Panc1 (cell line): ENCODE measurements around the gene FRMPD2.

Source experiments
- POLR2AphosphoS5 ChIP-seq: IDR thresholded peaks from 2 replicates; pipeline ENCODE4 v1.6.1; 2012; ENCODE audit warnings: mild to moderate bottlenecking, low read depth, low read length, moderate library complexity
- SIN3A ChIP-seq: IDR thresholded peaks from 2 replicates; pipeline ENCODE4 v1.6.1; 2012; ENCODE audit warnings: low read depth, mild to moderate bottlenecking, low read length, moderate library complexity, borderline replicate concordance; ENCODE audit not compliant: insufficient read depth
- TCF7L2 ChIP-seq: IDR thresholded peaks from 2 replicates; pipeline ENCODE4 v1.6.1; 2011; ENCODE audit warnings: mild to moderate bottlenecking, low read depth, low read length, inconsistent platforms
- TF ChIP-seq, protein P1 (sequence below): fragments of 450-650 bp; IDR thresholded peaks from 2 replicates; pipeline ENCODE4 v1.5.1; 2017; ENCODE audit warnings: mild to moderate bottlenecking
- TF ChIP-seq, protein P2 (sequence below), 2 experiments: IDR thresholded peaks; 2 replicates each; pipeline ENCODE4 v1.6.1; 2011 to 2012; ENCODE audit warnings: low read depth in 2 of 2, control low read depth in 1 of 2, low read length in 1 of 2, mild to moderate bottlenecking in 1 of 2, moderate library complexity in 1 of 2; ENCODE audit not compliant: insufficient read depth in 1 of 2

DNA sequence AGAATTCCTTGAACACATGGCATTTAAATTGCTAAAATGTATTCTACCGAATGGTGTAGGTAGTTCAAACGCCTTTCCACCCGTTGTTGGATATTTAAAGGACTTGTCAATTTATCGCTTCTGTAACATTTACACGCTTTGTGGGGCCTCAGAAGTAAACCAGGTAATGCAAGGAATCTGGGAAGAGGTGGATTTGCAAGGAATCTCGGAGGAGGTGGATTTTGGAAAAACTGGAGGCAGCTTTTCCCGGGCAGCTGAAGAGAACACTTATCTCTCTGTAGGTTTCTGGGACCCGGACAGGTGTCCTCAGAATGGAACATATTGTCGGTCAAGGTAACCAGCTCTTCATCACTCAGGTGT is 31.4 kb upstream of the FRMPD2 start:
- TF ChIP-seq, protein P1, sequence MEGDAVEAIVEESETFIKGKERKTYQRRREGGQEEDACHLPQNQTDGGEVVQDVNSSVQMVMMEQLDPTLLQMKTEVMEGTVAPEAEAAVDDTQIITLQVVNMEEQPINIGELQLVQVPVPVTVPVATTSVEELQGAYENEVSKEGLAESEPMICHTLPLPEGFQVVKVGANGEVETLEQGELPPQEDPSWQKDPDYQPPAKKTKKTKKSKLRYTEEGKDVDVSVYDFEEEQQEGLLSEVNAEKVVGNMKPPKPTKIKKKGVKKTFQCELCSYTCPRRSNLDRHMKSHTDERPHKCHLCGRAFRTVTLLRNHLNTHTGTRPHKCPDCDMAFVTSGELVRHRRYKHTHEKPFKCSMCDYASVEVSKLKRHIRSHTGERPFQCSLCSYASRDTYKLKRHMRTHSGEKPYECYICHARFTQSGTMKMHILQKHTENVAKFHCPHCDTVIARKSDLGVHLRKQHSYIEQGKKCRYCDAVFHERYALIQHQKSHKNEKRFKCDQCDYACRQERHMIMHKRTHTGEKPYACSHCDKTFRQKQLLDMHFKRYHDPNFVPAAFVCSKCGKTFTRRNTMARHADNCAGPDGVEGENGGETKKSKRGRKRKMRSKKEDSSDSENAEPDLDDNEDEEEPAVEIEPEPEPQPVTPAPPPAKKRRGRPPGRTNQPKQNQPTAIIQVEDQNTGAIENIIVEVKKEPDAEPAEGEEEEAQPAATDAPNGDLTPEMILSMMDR, result no peak
- TF ChIP-seq, protein P2, sequence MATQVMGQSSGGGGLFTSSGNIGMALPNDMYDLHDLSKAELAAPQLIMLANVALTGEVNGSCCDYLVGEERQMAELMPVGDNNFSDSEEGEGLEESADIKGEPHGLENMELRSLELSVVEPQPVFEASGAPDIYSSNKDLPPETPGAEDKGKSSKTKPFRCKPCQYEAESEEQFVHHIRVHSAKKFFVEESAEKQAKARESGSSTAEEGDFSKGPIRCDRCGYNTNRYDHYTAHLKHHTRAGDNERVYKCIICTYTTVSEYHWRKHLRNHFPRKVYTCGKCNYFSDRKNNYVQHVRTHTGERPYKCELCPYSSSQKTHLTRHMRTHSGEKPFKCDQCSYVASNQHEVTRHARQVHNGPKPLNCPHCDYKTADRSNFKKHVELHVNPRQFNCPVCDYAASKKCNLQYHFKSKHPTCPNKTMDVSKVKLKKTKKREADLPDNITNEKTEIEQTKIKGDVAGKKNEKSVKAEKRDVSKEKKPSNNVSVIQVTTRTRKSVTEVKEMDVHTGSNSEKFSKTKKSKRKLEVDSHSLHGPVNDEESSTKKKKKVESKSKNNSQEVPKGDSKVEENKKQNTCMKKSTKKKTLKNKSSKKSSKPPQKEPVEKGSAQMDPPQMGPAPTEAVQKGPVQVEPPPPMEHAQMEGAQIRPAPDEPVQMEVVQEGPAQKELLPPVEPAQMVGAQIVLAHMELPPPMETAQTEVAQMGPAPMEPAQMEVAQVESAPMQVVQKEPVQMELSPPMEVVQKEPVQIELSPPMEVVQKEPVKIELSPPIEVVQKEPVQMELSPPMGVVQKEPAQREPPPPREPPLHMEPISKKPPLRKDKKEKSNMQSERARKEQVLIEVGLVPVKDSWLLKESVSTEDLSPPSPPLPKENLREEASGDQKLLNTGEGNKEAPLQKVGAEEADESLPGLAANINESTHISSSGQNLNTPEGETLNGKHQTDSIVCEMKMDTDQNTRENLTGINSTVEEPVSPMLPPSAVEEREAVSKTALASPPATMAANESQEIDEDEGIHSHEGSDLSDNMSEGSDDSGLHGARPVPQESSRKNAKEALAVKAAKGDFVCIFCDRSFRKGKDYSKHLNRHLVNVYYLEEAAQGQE (IDR thresholded peaks at IDR 0.05; ENCODE audit: insufficient read depth in 1 of 2, low read depth in 2 of 2, low read length in 1 of 2), result no peak
- no peak for TF ChIP-seq POLR2AphosphoS5
- TF ChIP-seq TCF7L2, result no peak
- no peak for TF ChIP-seq SIN3A
